ENCODE data around the gene PLTP.

DNA sequence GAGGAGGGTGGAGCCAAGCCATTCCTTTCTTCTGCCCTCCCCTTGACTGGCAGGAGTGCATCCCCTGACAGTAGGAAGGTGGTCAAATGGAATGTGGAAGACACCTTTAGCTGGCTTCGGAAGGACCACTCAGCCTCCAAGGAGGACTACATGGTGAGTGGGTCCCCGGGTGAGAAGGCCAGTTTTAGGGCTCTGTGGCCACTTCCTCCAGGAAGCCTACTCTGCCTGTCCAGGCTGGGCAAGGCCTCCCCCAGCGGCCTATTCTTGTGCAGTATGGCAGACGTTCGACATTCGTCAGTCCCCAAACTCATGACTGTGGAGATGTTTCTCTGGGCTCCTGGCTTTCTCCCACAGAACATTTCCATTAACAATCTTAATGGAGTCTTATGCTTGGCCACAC is 31.7 kb upstream of the PLTP start:
- TF ChIP-seq, protein P1, sequence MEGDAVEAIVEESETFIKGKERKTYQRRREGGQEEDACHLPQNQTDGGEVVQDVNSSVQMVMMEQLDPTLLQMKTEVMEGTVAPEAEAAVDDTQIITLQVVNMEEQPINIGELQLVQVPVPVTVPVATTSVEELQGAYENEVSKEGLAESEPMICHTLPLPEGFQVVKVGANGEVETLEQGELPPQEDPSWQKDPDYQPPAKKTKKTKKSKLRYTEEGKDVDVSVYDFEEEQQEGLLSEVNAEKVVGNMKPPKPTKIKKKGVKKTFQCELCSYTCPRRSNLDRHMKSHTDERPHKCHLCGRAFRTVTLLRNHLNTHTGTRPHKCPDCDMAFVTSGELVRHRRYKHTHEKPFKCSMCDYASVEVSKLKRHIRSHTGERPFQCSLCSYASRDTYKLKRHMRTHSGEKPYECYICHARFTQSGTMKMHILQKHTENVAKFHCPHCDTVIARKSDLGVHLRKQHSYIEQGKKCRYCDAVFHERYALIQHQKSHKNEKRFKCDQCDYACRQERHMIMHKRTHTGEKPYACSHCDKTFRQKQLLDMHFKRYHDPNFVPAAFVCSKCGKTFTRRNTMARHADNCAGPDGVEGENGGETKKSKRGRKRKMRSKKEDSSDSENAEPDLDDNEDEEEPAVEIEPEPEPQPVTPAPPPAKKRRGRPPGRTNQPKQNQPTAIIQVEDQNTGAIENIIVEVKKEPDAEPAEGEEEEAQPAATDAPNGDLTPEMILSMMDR (IDR thresholded peaks at IDR 0.05; ENCODE audit: insufficient read depth, low read length, poor library complexity, severe bottlenecking) = no peak
- no peak for TF ChIP-seq EZH2phosphoT487 (conservative IDR thresholded peaks at IDR 0.05; ENCODE audit: low read length)

Measured in SU-DHL-6 (cell line).